Activated gamma-delta T cell treated with Interleukin-2 at 50 U/mL for 16 hours (primary cell): ENCODE data around the gene PTPA.
"Not testable (repeated sequence)": the region's sequence is repeated elsewhere in the genome, so short reads cannot be mapped to it uniquely, and the experiment has no call there.

Source experiments
- DNase-seq: peaks from one replicate; pipeline ENCODE4 v3.0.0-alpha.2; 2020

PTPA gene

GRCh38 chr9:129161534-129161837 lies 50.3 kb downstream of the PTPA start:
- DNase-seq = no peak

- no peak for DNase-seq
Observed at GRCh38 chr9:129162497-129163197, 51.4 kb downstream of the PTPA start.

GRCh38 chr9:129163198-129163670 lies 52.0 kb downstream of the PTPA start:
- DNase-seq = not testable (repeated sequence)

GRCh38 chr9:129163753-129164152 lies 52.5 kb downstream of the PTPA start:
- no peak for DNase-seq

GRCh38 chr9:129164246-129164930 lies 53.2 kb downstream of the PTPA start:
- no peak for DNase-seq

- DNase-seq = no peak
Observed at GRCh38 chr9:129165198-129165597, 54.0 kb downstream of the PTPA start.

GRCh38 chr9:129166623-129167557 lies 55.7 kb downstream of the PTPA start:
- DNase-seq = no peak

- no peak for DNase-seq
Observed at GRCh38 chr9:129170229-129170628, 59.0 kb downstream of the PTPA start.

GRCh38 chr9:129171993-129172751 lies 61.0 kb downstream of the PTPA start:
- DNase-seq = no peak

GRCh38 chr9:129172816-129173215 lies 61.6 kb downstream of the PTPA start:
- no peak for DNase-seq

GRCh38 chr9:129173296-129174101 lies 62.3 kb downstream of the PTPA start:
- no peak for DNase-seq

- DNase-seq = peak; percentile 77
Observed at GRCh38 chr9:129174102-129174723, 63.0 kb downstream of the PTPA start.

- DNase-seq = peak; percentile 35
Observed at GRCh38 chr9:129174724-129175514, 63.7 kb downstream of the PTPA start.

- no peak for DNase-seq
Observed at GRCh38 chr9:129175515-129175824, 64.3 kb downstream of the PTPA start.

GRCh38 chr9:129175825-129176633 lies 64.8 kb downstream of the PTPA start:
- peak; percentile 50 for DNase-seq

GRCh38 chr9:129176701-129177442 lies 65.7 kb downstream of the PTPA start:
- no peak for DNase-seq

GRCh38 chr9:129177443-129177790 lies 66.2 kb downstream of the PTPA start:
- no peak for DNase-seq

GRCh38 chr9:129177791-129178567 lies 66.8 kb downstream of the PTPA start, which contains the start of gene IER5L:
IER5L (minus strand) TSS chr9:129178261; CDS start chr9:129178052, 209 bp downstream.
- DNase-seq = peak; percentile 93
